ENCODE measurements around the gene ATP5PF.
"Not testable (repeated sequence)": the region's sequence is repeated elsewhere in the genome, so short reads cannot be mapped to it uniquely, and the experiment has no call there.

ATP5PF gene

DNA sequence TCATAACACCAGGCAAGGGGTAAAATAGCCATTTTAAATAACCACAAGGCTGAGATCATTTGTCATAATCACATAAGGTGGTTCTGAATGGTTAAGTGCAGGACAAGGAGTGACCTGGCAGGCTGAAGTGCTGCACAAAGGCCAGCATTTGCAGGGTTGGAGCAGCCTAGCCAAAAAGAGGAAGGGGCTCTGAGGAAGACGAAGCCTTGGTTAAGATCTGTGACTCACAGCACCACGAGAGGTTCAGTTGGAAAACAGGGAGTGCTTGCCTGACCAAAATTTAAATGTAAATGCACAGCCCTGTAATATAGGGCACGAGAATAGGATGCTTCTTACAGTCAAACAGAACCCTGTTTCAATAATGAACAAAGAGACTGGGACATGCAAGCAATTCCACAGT, 12.1 kb downstream of the ATP5PF start:
- DNase-seq (ENCODE audit: low spot score) = no peak

DNA sequence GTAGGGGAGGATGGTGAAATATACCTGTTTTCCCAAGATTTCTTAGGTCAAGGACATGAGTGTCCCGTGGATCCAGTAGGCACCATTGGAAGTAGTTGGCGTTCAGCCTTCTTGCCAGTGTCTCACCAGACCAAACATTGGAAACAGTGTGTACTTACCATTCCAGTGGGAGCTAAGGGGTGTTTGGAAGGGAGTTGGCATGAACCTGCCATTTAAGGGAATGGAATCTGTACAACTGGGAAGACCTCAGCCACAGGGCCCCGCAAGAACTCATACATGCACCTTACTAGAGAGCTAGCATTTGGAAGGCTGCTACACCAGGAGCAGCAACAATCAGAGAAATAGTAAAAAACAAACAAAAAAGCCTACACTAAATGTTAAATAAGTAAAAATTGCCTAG, 12.7 kb downstream of the ATP5PF start:
- DNase-seq (ENCODE audit: low spot score) = no peak

DNA sequence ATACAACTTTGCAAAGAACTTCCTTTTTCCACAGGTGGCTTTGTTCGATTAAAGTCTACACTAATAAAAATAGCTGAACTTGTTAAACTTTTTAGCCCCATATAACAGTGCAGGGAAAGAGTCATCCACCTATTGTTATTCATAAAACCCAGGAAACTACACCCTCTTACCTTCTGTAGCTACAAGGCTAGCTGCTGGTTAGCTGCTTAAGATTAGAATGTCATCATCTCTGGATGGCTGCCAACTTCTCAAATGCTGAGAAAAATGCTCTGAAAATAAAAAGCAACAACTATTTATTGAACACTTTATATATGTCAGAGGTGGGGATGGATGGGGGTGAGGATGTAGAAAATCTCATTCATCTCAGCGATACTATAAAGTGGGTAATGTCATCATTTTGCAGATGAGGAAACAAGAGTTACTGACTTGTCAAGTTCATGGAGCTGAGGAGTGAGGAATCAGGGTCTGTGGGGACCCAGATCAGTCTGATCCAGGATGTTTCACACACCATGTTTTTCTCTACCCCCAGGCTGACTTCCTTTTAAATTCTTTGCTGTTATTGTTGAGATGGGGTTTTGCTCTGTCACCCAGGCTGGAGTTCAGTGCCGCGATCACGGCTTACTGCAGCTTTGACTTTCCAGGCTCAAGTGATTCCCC, 17.1 kb downstream of the ATP5PF start:
- DNase-seq (ENCODE audit: low spot score) = no peak

DNA sequence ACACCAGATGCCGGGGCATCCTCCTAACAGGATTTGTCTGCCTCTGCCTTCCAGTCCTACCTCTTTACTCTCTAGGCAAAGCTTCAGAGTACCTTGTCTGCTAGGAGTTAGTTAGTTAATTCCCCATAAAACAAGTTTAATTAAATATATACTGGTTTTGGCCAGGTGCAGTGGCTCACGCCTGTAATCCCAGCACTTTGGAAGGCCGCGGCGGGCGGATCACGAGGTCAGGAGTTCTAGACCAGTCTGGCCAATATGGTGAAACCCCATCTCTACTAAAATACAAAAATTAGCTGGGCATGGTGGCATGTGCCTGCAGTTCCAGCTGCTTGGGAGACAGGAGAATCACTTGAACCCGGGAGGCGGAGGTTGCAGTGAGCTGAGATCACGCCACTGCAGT, 20.6 kb downstream of the ATP5PF start:
- not testable (repeated sequence) for DNase-seq (ENCODE audit: low spot score)

DNA sequence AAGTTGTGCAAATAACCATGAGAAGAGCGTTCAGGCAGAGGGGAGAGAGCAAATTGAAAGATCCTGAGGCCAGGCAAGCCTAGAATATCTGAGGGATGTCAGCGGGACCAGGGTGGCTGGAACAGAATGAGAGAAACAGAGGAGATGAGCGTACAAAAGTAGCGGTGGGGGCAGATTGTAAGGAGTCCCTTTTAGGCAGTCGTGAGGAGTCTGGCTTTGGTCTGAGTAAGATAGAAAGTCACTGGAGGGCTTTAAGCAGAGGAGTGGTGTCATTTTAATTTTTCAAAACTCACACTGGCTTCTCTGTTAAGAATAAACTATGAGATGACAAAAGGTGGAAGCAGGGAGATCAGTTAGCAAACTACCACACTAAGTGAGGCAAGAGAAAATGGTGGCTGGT, 24.2 kb downstream of the ATP5PF start:
- DNase-seq (ENCODE audit: low spot score) = no peak

DNA sequence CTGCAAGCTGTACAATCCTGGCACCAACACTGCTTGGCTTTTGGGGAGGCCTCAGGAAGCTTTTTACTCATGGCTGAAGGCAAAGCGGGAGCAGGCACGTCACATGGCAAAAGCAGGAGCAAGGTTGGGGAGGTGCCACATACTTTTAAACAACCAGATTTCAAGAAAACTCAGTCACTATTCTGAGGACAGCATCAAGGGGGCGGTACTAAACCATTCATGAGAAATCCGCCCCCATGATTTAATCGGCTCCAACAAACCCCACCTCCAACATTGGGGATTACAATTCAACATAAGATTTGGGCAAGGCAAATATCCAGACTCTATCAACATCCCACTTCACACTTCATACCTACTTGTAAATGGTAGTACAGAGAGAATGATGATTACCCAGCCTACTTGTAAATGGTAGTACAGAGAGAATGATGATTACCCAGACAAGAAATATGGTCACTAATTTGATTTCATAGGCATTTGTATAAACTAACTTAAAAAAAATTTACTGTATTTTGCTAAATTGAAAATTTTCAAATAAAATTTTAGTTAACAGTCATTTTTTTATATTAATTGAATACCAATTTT, 24.9 kb downstream of the ATP5PF start:
- no peak for DNase-seq (ENCODE audit: low spot score)

DNA sequence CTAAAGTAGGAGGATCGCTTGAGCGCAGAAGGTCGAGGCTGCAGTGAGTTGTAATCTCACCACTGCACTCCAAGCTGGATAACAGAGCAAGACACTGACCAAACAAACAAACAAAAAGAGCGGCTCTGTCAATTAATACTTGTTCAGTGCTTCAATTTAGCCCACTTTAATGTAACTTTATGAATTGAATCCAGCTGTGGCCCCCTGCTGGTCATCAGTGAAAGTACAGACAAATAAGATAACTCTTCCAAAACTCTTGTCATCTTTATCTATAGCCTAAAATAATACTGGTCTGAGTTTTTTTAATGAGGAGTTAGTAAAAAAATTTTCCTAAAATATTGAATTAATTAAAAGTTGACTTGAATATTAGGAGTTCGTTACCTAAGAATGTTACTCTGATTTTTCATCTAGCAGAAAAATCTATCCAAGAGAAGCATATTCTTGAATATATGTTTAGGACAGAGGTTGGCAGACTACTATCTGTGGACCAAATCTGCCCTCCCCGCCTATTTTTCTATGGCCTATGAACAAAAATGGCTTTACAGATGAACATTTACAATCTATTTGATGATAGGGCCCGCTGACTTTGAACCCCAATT, 26.1 kb downstream of the ATP5PF start:
- peak; percentile 37 for DNase-seq (ENCODE audit: low spot score)

DNA sequence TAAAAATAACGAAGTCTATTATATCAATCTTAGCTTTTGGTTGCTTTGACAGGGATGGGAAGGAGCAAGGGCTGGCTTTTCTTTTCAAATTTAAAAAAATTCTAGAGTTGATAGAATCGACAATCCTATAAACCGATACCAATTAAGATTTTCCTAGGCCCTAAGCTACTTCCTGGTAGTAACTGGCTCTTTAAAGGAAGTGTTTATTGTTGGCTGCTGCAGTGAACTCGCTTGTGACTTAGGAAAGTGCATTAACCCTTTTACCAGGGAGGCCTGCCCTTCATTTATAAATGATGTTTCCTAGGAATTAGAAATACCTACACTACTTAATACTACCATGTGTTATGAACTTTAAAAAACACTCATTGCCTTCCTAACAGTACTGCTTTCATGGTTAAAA, 33.2 kb downstream of the ATP5PF start:
- DNase-seq (ENCODE audit: low spot score) = no peak

DNA sequence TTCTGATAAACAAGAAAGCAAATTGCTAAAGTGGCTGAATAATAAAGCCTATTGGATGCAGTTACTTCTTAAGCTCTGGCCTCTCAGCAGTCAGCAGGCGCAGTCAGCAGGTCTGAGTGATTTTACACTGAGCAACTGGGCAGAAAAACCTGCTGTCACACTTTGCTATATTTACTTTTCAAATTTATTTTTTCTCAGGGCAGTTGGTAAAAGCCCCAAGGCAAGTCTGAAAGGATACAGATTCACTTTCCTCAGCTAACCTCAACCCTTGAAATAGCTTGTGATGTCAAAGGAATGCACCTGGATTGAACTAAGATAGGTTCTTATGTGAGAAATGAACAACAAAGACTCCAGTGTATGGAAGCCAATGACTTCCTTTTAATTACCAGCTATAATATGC, 34.0 kb downstream of the ATP5PF start:
- no peak for DNase-seq (ENCODE audit: low spot score)

DNA sequence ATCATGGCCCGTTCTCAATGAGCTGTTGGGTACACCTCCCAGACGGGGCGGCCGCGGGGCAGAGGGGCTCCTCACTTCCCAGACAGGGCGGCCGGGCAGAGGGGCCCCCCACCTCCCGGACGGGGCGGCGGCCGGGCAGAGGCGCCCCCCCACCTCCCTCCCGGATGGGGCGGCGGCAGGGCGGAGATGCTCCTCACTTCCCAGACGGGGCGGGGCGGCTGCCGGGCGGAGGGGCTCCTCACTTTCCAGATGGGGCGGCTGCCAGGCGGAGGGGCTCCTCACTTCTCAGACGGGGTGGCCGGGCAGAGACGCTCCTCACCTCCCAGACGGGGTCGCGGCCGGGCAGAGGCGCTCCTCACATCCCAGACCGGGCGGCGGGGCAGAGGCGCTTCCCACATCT, 39.2 kb downstream of the ATP5PF start:
- not testable (repeated sequence) for DNase-seq (ENCODE audit: low spot score)

DNA sequence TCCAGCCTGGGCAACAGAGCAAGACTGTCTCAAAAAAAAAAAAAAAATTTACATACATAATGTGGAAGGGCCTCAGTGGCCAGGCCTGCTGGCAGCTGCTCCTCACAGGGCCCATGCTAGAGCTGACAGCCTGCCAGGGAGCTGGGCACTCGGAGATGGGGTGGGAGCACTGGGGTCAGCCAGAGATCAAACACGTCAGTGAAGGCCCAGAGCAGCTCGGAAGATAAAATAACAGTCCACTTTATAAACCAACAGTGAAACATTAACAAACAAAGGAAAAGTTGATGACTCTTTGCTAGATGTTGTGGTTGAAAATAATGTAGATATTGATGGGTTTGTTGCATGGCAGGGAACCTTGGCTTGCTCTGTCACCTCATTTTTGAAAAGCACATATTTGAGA, 42.7 kb downstream of the ATP5PF start:
- no peak for DNase-seq (ENCODE audit: low spot score)

DNA sequence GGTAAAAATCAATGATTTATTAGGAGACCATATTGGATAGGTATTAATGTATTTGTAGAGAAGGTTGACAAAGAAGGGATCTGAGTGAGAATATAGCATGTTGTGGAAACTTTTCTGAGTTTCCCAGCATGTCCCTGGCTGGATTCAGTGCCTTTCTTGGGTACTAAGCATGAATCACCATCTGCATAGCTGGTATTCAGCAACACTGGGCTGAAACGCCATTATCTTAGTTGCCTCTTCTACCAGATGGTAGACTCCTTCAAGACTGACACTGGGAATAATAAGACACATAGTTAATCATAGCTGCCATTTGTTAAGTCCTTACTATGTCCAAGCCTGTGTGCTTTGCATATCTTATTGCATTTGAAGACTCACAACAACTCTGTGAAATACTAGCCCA, 45.5 kb downstream of the ATP5PF start:
- DNase-seq (ENCODE audit: low spot score) = no peak

DNA sequence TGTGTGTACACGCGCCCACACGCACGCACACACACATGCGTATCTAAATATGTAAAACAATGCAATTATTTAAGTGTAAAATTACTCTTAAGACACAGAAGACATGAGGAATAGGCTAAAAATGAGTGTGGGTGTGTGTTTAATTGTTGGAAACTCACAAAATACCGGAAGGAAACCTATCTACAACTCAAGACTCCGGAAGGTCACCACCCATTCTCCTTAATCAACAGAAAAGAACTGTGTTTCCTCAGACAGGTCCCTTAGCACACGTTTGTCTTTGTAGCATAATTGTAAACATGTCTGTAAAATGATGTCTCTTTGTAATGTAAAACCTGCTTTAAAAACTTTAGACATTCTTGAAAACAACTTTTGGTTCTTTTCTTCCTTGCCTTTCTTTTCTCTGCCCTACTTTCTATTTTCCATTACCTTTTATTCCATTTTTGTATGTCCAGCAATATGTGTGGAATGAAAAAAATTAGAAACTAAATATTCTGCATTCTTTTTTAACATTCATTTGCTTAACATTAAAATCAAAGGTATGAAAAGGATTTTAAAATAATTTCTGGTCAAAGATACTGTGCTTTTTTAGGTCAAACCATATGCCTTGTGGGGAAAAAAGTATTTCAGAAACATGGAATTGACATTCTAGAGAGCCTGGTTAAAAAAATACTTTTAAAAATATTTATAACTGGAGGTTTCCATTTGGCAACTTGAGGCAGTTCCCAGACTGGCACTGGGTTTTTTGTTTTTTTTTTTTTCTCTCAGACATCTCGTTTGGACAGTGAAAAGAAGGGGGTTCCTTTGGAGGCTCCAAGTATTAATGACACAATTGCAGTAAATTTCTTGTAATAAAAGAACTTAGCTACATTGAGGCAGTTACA, 46.2 kb downstream of the ATP5PF start:
- DNase-seq (ENCODE audit: low spot score) = no peak

DNA sequence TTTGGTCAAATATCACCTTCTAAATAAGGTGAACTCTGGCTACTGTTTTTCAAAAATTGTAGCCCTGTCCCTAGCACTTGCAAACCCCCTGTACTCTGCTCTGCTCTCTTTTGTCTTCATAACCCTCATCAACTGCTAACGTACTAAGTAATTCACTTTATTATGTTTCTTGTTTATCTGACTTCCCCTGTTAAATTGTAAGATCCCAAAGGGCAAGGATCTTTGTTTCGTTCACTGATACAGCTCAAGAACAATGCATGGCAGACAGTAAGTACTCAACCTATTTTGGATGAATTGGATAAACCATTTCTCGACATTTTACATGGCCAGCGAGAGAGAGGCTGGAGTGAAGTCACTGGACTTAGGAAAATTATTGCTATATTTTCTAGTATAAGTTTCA, 46.9 kb downstream of the ATP5PF start:
- DNase-seq (ENCODE audit: low spot score) = no peak

DNA sequence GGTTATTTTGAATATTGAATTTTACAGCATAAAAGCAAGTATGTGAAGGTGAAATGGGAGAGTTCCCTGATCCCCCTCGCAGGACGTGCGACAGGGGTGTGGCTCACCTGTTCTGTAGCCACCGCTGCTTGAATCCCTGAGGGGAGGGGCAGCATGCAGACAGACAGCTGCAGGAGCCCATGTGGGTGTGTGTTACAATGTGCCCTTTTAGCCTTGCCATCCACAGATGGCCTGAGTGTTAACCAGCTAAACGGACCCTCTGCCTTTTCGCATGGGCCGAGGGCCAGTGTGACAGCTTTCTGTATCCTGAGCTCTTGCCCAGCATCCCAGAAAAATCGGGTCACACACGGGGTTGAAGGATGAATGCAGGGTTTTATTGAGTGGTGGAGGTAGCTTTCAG, 52.3 kb downstream of the ATP5PF start:
- DNase-seq (ENCODE audit: low spot score) = no peak

DNA sequence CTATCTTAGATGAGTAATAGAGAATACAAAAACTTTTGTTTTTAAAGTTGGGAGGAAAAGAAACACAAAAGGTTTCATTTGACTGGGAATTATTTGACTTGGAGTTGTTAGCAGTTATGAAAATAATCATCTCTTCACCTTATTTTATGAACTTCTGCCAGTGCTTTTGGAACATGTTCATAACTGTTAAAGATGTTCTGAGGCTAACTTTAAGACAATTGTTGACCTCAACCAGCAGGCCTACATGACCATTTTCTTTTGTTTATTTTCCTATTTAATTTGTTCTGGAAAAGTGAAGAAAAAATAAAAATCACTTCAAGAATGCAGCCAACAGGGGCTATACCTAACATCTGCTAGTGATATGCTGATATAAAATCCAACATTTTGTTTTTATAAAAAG, 58.3 kb downstream of the ATP5PF start:
- no peak for DNase-seq (ENCODE audit: low spot score)

Measured in globus pallidus (tissue), 1 donor.